Type B pancreatic cell (in vitro differentiated cells): ENCODE measurements around the gene RPL13. TPM values are rescaled to one million over a fixed set of nuclear protein-coding genes. Genes with fewer than 3 reads are reported as not detected.

Experiments
- DNase-seq: peaks from one replicate; pipeline ENCODE4 v3.0.0; 2021; ENCODE audit warnings: mixed read lengths; ENCODE audit not compliant: unreplicated experiment; ENCODE audit errors: extremely low spot score
- H3K27ac Mint-ChIP-seq: 2 replicates; pipeline ENCODE4 v1.8.0; 2021; ENCODE audit warnings: mild to moderate bottlenecking, mixed read lengths
- H3K27me3 Mint-ChIP-seq: 2 replicates; pipeline ENCODE4 v1.8.0; 2021; ENCODE audit warnings: mixed read lengths
- H3K36me3 Mint-ChIP-seq: 2 replicates; pipeline ENCODE4 v1.8.0; 2021; ENCODE audit warnings: mixed read lengths
- H3K4me1 Mint-ChIP-seq: one replicate; pipeline ENCODE4 v1.8.0; 2021; ENCODE audit warnings: mixed read lengths; ENCODE audit not compliant: unreplicated experiment
- H3K4me3 Mint-ChIP-seq: 2 replicates; pipeline ENCODE4 v1.8.0; 2021; ENCODE audit warnings: mild to moderate bottlenecking, mixed read lengths
- H3K9me3 Mint-ChIP-seq: 2 replicates; pipeline ENCODE4 v1.8.0; 2021; ENCODE audit warnings: mixed read lengths
- CTCF ChIP-seq: fragments of 200-600 bp; sonication (generic); conservative IDR thresholded peaks from 2 replicates; pipeline ENCODE4 v1.5.0; 2021; ENCODE audit warnings: antibody characterized with exemption, mild to moderate bottlenecking
- total RNA-seq: library from RNA; stranded (reverse); gene quantifications from 2 replicates; pipeline ENCODE4 v1.2.1, GENCODE V29; 2021; ENCODE audit warnings: low replicate concordance

Gene RPL13
- total RNA-seq, 1 donor from 2014 or later: 2,557 TPM

GRCh38 chr16:89582614-89583196 is 22.2 kb downstream of the RPL13 start:
- no peak for TF ChIP-seq CTCF
- DNase-seq: no peak
- H3K4me1 Mint-ChIP-seq: no peaks in the 10 kb centered on the region

GRCh38 chr16:89583197-89583894 is 22.9 kb downstream of the RPL13 start:
- Mint-ChIP-seq H3K4me1 (no peaks in the 10 kb centered on the region), H3K27me3 (peaks cover 1% of the 10 kb centered on the region), H3K36me3 (no peaks in the 10 kb centered on the region), H3K4me3 (no peak overlapping the region), H3K27ac (no peak overlapping the region), H3K9me3 (no peaks in the 10 kb centered on the region)
- DNase-seq: no peak
- TF ChIP-seq CTCF: no peak

More at GRCh38 chr16:89582614-89583196, 22.2 kb downstream of the RPL13 start:
- Mint-ChIP-seq H3K36me3 (no peaks in the 10 kb centered on the region), H3K27me3 (peaks cover 7% of the 10 kb centered on the region), H3K9me3 (no peaks in the 10 kb centered on the region), H3K27ac (no peak overlapping the region), H3K4me3 (no peak overlapping the region)

GRCh38 chr16:89583895-89584644 is 23.6 kb downstream of the RPL13 start:
- no peak for DNase-seq
- Mint-ChIP-seq H3K4me3 (no peak overlapping the region), H3K27me3 (no peaks in the 10 kb centered on the region), H3K4me1 (no peaks in the 10 kb centered on the region), H3K27ac (no peak overlapping the region), H3K36me3 (no peaks in the 10 kb centered on the region), H3K9me3 (no peaks in the 10 kb centered on the region)
- no peak for TF ChIP-seq CTCF

- no peak for DNase-seq
- Mint-ChIP-seq H3K9me3 (no peaks in the 10 kb centered on the region), H3K4me3 (no peak overlapping the region), H3K36me3 (no peaks in the 10 kb centered on the region), H3K4me1 (no peaks in the 10 kb centered on the region), H3K27me3 (no peaks in the 10 kb centered on the region), H3K27ac (no peak overlapping the region)
- TF ChIP-seq CTCF: no peak
These were observed 24.5 kb downstream of the RPL13 start for GRCh38 chr16:89584768-89585549.

- no peak overlapping the region for H3K27ac Mint-ChIP-seq
- TF ChIP-seq CTCF: no peak
- no peaks in the 10 kb centered on the region for H3K27me3 Mint-ChIP-seq
- H3K36me3 Mint-ChIP-seq: no peaks in the 10 kb centered on the region
- no peaks in the 10 kb centered on the region for H3K9me3 Mint-ChIP-seq
- H3K4me1 Mint-ChIP-seq: no peaks in the 10 kb centered on the region
- H3K4me3 Mint-ChIP-seq: no peak overlapping the region
- DNase-seq: no peak
These were observed 25.7 kb downstream of the RPL13 start for GRCh38 chr16:89586218-89586617.
